HCT116 (cell line): ENCODE data around the gene CAPG. TPM values are rescaled to one million over a fixed set of nuclear protein-coding genes. Genes with fewer than 3 reads are reported as not detected.
A peak's percentile ranks its signal among the peaks of the same experiment; 100 is the strongest.
"Not testable (repeated sequence)": the region's sequence is repeated elsewhere in the genome, so short reads cannot be mapped to it uniquely, and the experiment has no call there.

Source experiments
- ATAC-seq: fragments of 200-7000 bp; cut with Tn5 transposase; 2 replicates; pipeline ENCODE4 v1.9.1; 2020; ENCODE audit warnings: mild to moderate bottlenecking, moderate library complexity
- BruUV-seq: library from RNA; stranded (reverse); fragments of 400-500 nt; replicated peaks from 2 replicates; lab custom pipeline; 2021; lab: Mats Ljungman, UMichigan
- CTCF ChIA-PET: fragments of 300-600 bp; sonication (Branson Sonifier 250); formaldehyde crosslinking; loops from one replicate; lab custom pipeline; 2021; ENCODE audit warnings: antibody characterized with exemption; lab: Charles Lee
- POLR2A ChIA-PET: fragments of 300-600, 350-600 bp; sonication (Branson Sonifier 250); formaldehyde crosslinking; loops from one replicate; lab custom pipeline; 2021; ENCODE audit warnings: antibody characterized with exemption; lab: Charles Lee
- RAD21 ChIA-PET, 2 experiments: fragments of 300-600 bp; sonication (Branson Sonifier 250); formaldehyde crosslinking; loops; one replicate each; lab custom pipeline; 2023; ENCODE audit warnings: low total read pairs in 2 of 2; ENCODE audit not compliant: uncharacterized antibody in 2 of 2, unreplicated experiment in 2 of 2, low non-redundant PET in 1 of 2; lab: Charles Lee
- DNase-seq: peaks from one replicate; pipeline ENCODE4 v3.0.0-alpha.2; 2010; ENCODE audit warnings: low read depth, low spot score
- H2AFZ ChIP-seq: fragments of 200-600 bp; shearing (Covaris generic), sonication (generic); 2 replicates; pipeline ENCODE4 v1.6.1; 2017; ENCODE audit warnings: low read depth, mixed run types, mixed read lengths, antibody characterized with exemption, low read length; ENCODE audit not compliant: poor library complexity, severe bottlenecking
- H3K27ac ChIP-seq: 2 replicates; pipeline ENCODE4 v1.5.1; 2012; ENCODE audit warnings: low read depth, low read length
- H3K27me3 ChIP-seq: fragments of 200-600 bp; sonication (generic); 2 replicates; pipeline ENCODE4 v1.6.1; 2016; ENCODE audit warnings: mixed run types, low read length, mixed read lengths; ENCODE audit not compliant: insufficient read depth
- H3K36me3 ChIP-seq, 2 experiments: fragments of 200-500 bp in 1 of 2; fragments of 200-600 bp in 1 of 2; sonication (Bioruptor generic) in 1 of 2; sonication (generic) in 1 of 2; 2 replicates each; pipeline versions ENCODE4 v1.5.1 to v1.6.1; 2014 to 2016; ENCODE audit warnings: low read length in 2 of 2, inconsistent platforms in 1 of 2, mixed read lengths in 1 of 2, mixed run types in 1 of 2; ENCODE audit not compliant: insufficient read depth in 2 of 2, control insufficient read depth in 1 of 2
- H3K4me1 ChIP-seq, 2 experiments: fragments of 200-600 bp in 1 of 2; sonication (generic) in 1 of 2; 2 replicates each; pipeline versions ENCODE4 v1.5.1 to v1.6.1; 2012 to 2017; ENCODE audit warnings: low read length in 2 of 2, inconsistent platforms in 1 of 2, mild to moderate bottlenecking in 1 of 2, mixed read lengths in 1 of 2, mixed run types in 1 of 2, moderate library complexity in 1 of 2; ENCODE audit not compliant: insufficient read depth in 2 of 2, control insufficient read depth in 1 of 2
- H3K4me2 ChIP-seq: fragments of 200-600 bp; sonication (generic); 2 replicates; pipeline ENCODE4 v1.6.1; 2017; ENCODE audit warnings: mixed run types, low read length, mixed read lengths
- H3K4me3 ChIP-seq, 2 experiments: fragments of 200-600 bp in 1 of 2; sonication (generic) in 1 of 2; replicated peaks in 1 of 2; 2 replicates each; pipeline ENCODE4 v1.5.1; 2011 to 2016; ENCODE audit warnings: low read length in 2 of 2, control low read depth in 1 of 2, low read depth in 1 of 2, mild to moderate bottlenecking in 1 of 2, mixed read lengths in 1 of 2, mixed run types in 1 of 2
- H3K79me2 ChIP-seq: fragments of 200-600 bp; sonication (generic); 2 replicates; pipeline ENCODE4 v1.6.1; 2017; ENCODE audit warnings: mild to moderate bottlenecking, mixed run types, low read length, moderate library complexity, mixed read lengths; ENCODE audit not compliant: insufficient read depth
- H3K9ac ChIP-seq: fragments of 200-600 bp; sonication (generic); 2 replicates; pipeline ENCODE4 v1.6.1; 2016; ENCODE audit warnings: low read length, mixed read lengths
- H3K9me2 ChIP-seq: fragments of 200-600 bp; sonication (generic), shearing (Covaris generic); 2 replicates; pipeline ENCODE4 v1.6.1; 2017; ENCODE audit warnings: mixed run types, mild to moderate bottlenecking, moderate library complexity; ENCODE audit not compliant: insufficient read depth
- H3K9me3 ChIP-seq, 2 experiments: fragments of 200-500 bp in 1 of 2; fragments of 200-600 bp in 1 of 2; sonication (Bioruptor generic) in 1 of 2; sonication (generic) in 1 of 2; 2 replicates each; pipeline ENCODE4 v1.6.1; 2014 to 2017; ENCODE audit warnings: low read length in 2 of 2, mixed read lengths in 2 of 2, inconsistent platforms in 1 of 2, low read depth in 1 of 2, mild to moderate bottlenecking in 1 of 2, mixed run types in 1 of 2, moderate library complexity in 1 of 2; ENCODE audit not compliant: control insufficient read depth in 1 of 2, insufficient read depth in 1 of 2
- H4K20me1 ChIP-seq: fragments of 200-600 bp; sonication (generic), shearing (Covaris generic); 2 replicates; pipeline ENCODE4 v1.6.1; 2017; ENCODE audit warnings: mixed run types, mild to moderate bottlenecking, moderate library complexity; ENCODE audit not compliant: insufficient read depth
- CBX3 ChIP-seq: IDR thresholded peaks from 2 replicates; pipeline ENCODE4 v1.6.1; 2012; ENCODE audit warnings: low read depth
- EZH2 ChIP-seq: fragments of 200-600 bp; sonication (generic); IDR thresholded peaks from 2 replicates; pipeline ENCODE4 v1.6.1; 2017; ENCODE audit warnings: antibody characterized with exemption, mixed run types
- EZH2phosphoT487 ChIP-seq: fragments of 200-600 bp; IDR thresholded peaks from 2 replicates; pipeline ENCODE4 v1.6.1; 2018; ENCODE audit warnings: antibody characterized with exemption, borderline replicate concordance
- JUND ChIP-seq: IDR thresholded peaks from 2 replicates; pipeline ENCODE4 v1.6.1; 2012
- ZFX ChIP-seq: fragments of 450-650 bp; IDR thresholded peaks from 2 replicates; pipeline ENCODE4 v1.6.1; 2017
- intact Hi-C: fragments of 100-400 bp; cut with micrococcal nuclease; formaldehyde crosslinking; loops from 2 replicates; pipeline ENCODE4 v1.10.0; 2022
- total RNA-seq: library from RNA; stranded (reverse); gene quantifications from one replicate; pipeline ENCODE4 v1.2.1, GENCODE V29; 2021; ENCODE audit not compliant: unreplicated experiment
- TF ChIP-seq, protein P1 (sequence below): IDR thresholded peaks from 2 replicates; pipeline ENCODE4 v1.6.1; 2011; ENCODE audit warnings: mild to moderate bottlenecking, low read length, moderate library complexity; ENCODE audit not compliant: insufficient replicate concordance; ENCODE audit errors: extremely low read depth
- TF ChIP-seq, protein P2 (sequence below): IDR thresholded peaks from 2 replicates; pipeline ENCODE4 v1.6.1; 2012; ENCODE audit warnings: low read depth
- TF ChIP-seq, protein P3 (sequence below): IDR thresholded peaks from 2 replicates; pipeline ENCODE4 v1.6.1; 2012

The CAPG gene
- total RNA-seq, 1 experiment from 2014 or later = 223 TPM

DNA sequence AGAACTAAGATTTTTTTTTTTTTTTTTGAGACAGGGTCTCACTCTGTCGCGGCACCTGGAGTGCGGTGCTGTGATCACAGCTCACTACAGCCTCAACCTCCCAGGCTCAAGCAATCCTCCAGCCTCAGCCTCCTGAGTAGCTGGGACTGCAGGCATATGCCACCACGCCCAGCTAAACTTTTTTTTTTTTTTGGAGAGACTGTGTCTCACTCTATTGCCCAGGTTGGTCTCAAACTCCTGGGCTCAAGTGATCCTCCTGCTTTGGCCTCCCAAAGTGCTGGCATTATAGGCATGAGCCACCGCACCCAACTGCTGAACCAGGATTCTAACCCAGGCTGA, 4.2 kb upstream of the CAPG start:
- H3K9me2 ChIP-seq, ATAC-seq, H2AFZ ChIP-seq, H3K9me3 ChIP-seq, BruUV-seq, RAD21 ChIA-PET, H3K27me3 ChIP-seq, DNase-seq, H3K36me3 ChIP-seq, H4K20me1 ChIP-seq: not testable (repeated sequence)
- intact Hi-C loops = loop anchor here (5.0 kb wide), 1 partner anchor 188 kb away; the partner anchor contains the start of gene TMEM150A
- Histone ChIP-seq H3K4me2 (peak overlapping the region; percentile 92), H3K9ac (peak overlapping the region; percentile 86), H3K4me1 (peaks cover 50 to 71% of the 10 kb centered on the region in 2 experiments), H3K79me2 (peaks cover 35% of the 10 kb centered on the region), H3K4me3 (peak overlapping the region; percentile 79 to 83), H3K27ac (peak overlapping the region; percentile 81)
- CTCF ChIA-PET = interaction anchor here (0.9 to 2.0 kb wide), 3 partner anchors 125 to 138 kb away, joined by 3 to 10 read pairs (median 4); partner anchors contain the start of gene MAT2A
- POLR2A ChIA-PET = interaction anchor here (0.8 to 2.3 kb wide), 6 partner anchors 60 to 197 kb away, joined by 3 to 6 read pairs (median 4); partner anchors contain the start of genes C2orf68, ELMOD3, MAT2A and RETSAT
- TF ChIP-seq, protein P1, sequence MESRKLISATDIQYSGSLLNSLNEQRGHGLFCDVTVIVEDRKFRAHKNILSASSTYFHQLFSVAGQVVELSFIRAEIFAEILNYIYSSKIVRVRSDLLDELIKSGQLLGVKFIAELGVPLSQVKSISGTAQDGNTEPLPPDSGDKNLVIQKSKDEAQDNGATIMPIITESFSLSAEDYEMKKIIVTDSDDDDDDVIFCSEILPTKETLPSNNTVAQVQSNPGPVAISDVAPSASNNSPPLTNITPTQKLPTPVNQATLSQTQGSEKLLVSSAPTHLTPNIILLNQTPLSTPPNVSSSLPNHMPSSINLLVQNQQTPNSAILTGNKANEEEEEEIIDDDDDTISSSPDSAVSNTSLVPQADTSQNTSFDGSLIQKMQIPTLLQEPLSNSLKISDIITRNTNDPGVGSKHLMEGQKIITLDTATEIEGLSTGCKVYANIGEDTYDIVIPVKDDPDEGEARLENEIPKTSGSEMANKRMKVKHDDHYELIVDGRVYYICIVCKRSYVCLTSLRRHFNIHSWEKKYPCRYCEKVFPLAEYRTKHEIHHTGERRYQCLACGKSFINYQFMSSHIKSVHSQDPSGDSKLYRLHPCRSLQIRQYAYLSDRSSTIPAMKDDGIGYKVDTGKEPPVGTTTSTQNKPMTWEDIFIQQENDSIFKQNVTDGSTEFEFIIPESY = peak; percentile 1

DNA sequence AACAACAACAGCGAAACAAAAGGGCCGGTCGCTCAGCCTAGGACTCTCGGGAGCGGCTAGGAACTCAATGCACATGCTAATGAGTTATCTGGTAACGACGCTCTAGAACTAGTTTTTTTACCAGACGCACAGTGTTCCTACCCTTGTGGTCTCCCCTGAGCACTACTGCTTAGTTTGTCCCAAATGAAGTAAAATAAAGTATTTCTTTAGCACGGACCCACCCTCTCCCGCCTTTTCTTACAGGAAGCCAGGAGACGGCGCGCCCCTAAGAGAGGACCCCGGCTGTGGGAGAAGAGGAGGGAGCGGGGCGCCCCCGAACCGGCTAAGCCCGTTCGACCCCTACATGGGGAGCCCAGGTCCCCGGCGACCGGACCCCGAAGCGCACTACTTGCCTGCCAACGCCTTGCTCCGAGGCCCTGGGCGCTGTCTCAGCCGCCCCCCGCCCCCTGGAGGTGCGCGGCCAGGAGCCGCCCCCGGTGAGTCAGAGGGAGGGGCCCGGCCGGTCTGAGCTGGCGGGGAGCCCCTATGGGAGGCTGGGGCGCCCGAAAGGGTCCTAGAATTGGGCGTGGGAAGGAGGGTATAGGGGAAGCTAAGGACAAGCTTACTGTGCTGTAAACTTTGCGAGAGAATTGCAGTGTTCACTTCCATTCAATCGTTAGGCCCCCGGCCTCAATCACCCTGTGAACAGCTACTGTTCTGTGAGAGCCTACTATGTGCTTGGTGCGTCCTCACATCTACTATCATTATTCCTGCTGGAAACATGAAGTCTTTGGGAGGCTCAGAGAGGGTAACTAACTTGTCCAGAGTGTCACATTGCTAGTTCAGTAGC, 3.6 kb upstream of the CAPG start:
- Histone ChIP-seq H3K9me2 (no peaks in the 10 kb centered on the region), H3K79me2 (peaks cover 41% of the 10 kb centered on the region), H3K4me1 (peaks cover 44 to 70% of the 10 kb centered on the region in 2 experiments), H3K9me3 (no peaks in the 10 kb centered on the region), H3K4me2 (peak overlapping the region; percentile 92), H4K20me1 (no peaks in the 10 kb centered on the region), H3K4me3 (peak overlapping the region; percentile 79 to 83), H3K27ac (peak overlapping the region; percentile 81), H3K36me3 (no peaks in the 10 kb centered on the region), H3K9ac (peak overlapping the region; percentile 86), H2AFZ (peak overlapping the region; percentile 6), H3K27me3 (no peaks in the 10 kb centered on the region)
- CTCF ChIA-PET = interaction anchor here (0.9 to 2.0 kb wide), 3 partner anchors 125 to 138 kb away, joined by 3 to 10 read pairs (median 4); partner anchors contain the start of gene MAT2A
- peak; percentile 53 for ATAC-seq
- intact Hi-C loops = loop anchor here (5.0 kb wide), 1 partner anchor 188 kb away; the partner anchor contains the start of gene TMEM150A
- BruUV-seq = TSS peak; percentile 14
- DNase-seq = no peak
- POLR2A ChIA-PET = interaction anchor here (0.8 to 2.3 kb wide), 9 partner anchors 60 to 198 kb away, joined by 3 to 6 read pairs (median 3); partner anchors contain the start of genes C2orf68, ELMOD3, GGCX and MAT2A
- RAD21 ChIA-PET = no interaction called here
- TF ChIP-seq, protein P2, sequence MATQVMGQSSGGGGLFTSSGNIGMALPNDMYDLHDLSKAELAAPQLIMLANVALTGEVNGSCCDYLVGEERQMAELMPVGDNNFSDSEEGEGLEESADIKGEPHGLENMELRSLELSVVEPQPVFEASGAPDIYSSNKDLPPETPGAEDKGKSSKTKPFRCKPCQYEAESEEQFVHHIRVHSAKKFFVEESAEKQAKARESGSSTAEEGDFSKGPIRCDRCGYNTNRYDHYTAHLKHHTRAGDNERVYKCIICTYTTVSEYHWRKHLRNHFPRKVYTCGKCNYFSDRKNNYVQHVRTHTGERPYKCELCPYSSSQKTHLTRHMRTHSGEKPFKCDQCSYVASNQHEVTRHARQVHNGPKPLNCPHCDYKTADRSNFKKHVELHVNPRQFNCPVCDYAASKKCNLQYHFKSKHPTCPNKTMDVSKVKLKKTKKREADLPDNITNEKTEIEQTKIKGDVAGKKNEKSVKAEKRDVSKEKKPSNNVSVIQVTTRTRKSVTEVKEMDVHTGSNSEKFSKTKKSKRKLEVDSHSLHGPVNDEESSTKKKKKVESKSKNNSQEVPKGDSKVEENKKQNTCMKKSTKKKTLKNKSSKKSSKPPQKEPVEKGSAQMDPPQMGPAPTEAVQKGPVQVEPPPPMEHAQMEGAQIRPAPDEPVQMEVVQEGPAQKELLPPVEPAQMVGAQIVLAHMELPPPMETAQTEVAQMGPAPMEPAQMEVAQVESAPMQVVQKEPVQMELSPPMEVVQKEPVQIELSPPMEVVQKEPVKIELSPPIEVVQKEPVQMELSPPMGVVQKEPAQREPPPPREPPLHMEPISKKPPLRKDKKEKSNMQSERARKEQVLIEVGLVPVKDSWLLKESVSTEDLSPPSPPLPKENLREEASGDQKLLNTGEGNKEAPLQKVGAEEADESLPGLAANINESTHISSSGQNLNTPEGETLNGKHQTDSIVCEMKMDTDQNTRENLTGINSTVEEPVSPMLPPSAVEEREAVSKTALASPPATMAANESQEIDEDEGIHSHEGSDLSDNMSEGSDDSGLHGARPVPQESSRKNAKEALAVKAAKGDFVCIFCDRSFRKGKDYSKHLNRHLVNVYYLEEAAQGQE = no peak
- TF ChIP-seq CBX3 (no peak), EZH2 (no peak), EZH2phosphoT487 (no peak), ZFX (no peak), JUND (no peak)
- TF ChIP-seq, protein P3, sequence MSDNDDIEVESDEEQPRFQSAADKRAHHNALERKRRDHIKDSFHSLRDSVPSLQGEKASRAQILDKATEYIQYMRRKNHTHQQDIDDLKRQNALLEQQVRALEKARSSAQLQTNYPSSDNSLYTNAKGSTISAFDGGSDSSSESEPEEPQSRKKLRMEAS = no peak
- TF ChIP-seq, protein P1 = peak; percentile 4
